Amniotic epithelial cell (primary cell): ENCODE data around the gene AKT3.

Experiments
- DNase-seq: peaks from one replicate; pipeline ENCODE4 v3.0.0-alpha.2; 2010; ENCODE audit warnings: low read depth

Gene AKT3

GRCh38 chr1:243508303-243508713, 341.7 kb downstream of the AKT3 start:
- DNase-seq, result no peak

- DNase-seq, result no peak
Observed at GRCh38 chr1:243507672-243508302, 342.3 kb downstream of the AKT3 start.

- no peak for DNase-seq
Observed at GRCh38 chr1:243507001-243507671, 342.9 kb downstream of the AKT3 start.

GRCh38 chr1:243505986-243506689, 343.9 kb downstream of the AKT3 start:
- DNase-seq, result no peak

GRCh38 chr1:243503155-243503554, 346.9 kb downstream of the AKT3 start:
- DNase-seq, result no peak

GRCh38 chr1:243501002-243501401, 349.0 kb downstream of the AKT3 start:
- DNase-seq, result no peak

- DNase-seq, result no peak
Observed at GRCh38 chr1:243500512-243500911, 349.5 kb downstream of the AKT3 start.

GRCh38 chr1:243499711-243500110, 350.3 kb downstream of the AKT3 start:
- DNase-seq, result no peak

GRCh38 chr1:243499248-243499647, 350.8 kb downstream of the AKT3 start:
- DNase-seq, result no peak

- no peak for DNase-seq
Observed at GRCh38 chr1:243497939-243498681, 351.9 kb downstream of the AKT3 start.

- DNase-seq, result no peak
Observed at GRCh38 chr1:243496806-243497205, 353.2 kb downstream of the AKT3 start.

GRCh38 chr1:243496187-243496646, 353.8 kb downstream of the AKT3 start:
- DNase-seq, result no peak

- DNase-seq, result peak; percentile 96
Observed at GRCh38 chr1:243495442-243496186, 354.4 kb downstream of the AKT3 start.

- no peak for DNase-seq
Observed at GRCh38 chr1:243494741-243495431, 355.2 kb downstream of the AKT3 start.

GRCh38 chr1:243493156-243494129, 356.6 kb downstream of the AKT3 start:
- no peak for DNase-seq

- peak; percentile 73 for DNase-seq
Observed at GRCh38 chr1:243490748-243491686, 359.0 kb downstream of the AKT3 start.

GRCh38 chr1:243489681-243490546, 360.1 kb downstream of the AKT3 start:
- DNase-seq, result no peak

- DNase-seq, result no peak
Observed at GRCh38 chr1:243489158-243489527, 360.9 kb downstream of the AKT3 start.
